ENCODE data around the gene CLSTN1.
"Not testable (repeated sequence)": the region's sequence is repeated elsewhere in the genome, so short reads cannot be mapped to it uniquely, and the experiment has no call there.

CLSTN1 gene

DNA sequence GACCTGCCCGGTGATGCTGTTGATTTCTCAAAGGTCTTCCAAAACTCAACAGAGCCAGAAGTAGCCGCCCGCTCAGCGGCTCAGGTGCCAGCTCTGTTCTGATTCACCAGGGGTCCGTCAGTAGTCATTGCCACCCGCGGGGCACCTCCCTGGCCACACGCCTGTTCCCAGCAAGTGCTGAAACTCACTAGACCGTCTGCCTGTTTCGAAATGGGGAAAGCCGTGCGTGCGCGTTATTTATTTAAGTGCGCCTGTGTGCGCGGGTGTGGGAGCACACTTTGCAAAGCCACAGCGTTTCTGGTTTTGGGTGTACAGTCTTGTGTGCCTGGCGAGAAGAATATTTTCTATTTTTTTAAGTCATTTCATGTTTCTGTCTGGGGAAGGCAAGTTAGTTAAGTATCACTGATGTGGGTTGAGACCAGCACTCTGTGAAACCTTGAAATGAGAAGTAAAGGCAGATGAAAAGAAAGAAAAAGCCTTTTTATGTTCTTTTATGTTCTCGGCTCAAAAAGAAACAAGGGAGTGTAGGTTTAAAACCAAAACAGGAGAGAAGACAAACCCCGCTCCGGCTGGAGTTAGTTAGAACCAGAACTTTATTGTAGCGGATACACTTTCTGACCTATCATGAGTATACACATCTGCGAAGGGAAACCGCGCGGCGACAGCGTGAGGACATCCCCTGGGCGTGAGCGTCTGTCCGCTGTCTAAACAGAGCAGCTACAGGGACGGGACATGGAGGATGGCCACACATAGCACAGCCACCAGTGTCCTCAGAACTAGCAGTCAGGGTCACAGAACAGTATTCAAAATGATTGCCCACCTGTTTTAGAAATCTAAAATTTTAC lies 95.1 kb downstream of the CLSTN1 start:
- DNase-seq: peak; percentile 64

DNA sequence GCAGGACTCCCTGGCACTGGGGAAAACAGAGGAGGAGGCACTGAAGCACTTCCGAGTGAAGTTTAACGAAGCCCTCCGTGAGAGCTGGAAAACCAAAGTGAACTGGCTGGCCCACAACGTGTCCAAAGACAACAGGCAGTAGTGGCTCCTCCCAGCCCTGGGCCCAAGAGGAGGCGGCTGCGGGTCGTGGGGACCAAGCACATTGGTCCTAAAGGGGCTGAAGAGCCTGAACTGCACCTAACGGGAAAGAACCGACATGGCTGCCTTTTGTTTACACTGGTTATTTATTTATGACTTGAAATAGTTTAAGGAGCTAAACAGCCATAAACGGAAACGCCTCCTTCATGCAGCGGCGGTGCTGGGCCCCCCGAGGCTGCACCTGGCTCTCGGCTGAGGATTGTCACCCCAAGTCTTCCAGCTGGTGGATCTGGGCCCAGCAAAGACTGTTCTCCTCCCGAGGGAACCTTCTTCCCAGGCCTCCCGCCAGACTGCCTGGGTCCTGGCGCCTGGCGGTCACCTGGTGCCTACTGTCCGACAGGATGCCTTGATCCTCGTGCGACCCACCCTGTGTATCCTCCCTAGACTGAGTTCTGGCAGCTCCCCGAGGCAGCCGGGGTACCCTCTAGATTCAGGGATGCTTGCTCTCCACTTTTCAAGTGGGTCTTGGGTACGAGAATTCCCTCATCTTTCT lies 96.7 kb downstream of the CLSTN1 start:
- no peak for DNase-seq

DNA sequence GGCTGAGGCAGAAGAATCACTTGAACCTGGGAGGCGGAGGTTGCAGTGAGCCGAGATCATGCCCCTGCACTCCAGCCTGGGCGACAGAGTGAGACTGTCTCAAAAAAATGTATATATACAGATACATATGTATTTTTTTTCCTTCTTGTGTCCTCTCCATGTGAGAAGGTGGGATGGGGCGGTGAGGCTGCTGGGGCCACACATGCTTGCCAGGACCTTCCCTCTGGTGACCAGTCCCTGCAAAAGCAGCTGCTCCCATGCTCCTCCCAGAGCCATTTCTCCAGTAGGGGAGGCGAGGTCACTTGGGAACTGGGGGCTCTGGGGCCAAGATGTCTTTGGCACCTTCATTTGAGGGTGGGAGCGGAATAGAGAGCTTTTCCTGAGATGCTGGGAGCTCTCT lies 97.4 kb downstream of the CLSTN1 start:
- no peak for DNase-seq

DNA sequence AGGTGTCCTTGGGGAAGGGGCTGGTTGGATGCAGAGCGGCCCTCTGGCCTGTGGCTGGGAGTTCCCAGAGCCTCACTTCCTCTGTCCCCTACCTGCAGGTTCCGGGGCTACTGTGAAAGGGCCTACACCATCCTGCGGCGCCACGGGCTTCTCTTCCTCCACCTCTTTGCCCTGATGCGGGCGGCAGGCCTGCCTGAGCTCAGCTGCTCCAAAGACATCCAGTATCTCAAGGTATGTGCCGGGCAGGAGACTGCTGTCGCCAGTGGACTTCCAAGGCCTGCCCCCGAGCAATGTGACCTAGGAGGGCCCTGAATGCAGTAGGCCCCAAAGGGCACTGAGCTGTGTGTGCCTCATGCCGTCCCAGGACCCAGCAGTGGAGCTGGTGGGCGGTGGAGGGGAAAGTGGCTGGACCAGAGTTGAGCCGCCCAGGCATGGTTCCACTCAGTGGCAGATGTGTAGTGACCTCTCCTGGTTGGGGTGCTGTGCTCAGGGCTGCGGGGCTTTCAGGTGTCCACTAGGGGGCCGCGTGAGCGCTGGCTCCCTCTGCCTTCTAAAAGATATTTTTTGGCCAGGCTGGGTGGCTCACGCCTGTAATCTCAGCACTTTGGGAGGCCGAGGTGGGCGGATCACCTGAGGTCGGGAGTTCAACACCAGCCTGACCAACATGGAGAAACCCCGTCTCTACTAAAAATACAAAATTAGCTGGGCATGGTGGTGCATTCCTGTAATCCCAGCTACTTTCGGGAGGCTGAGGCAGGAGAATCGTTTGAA lies 98.9 kb downstream of the CLSTN1 start:
- DNase-seq: peak; percentile 75

DNA sequence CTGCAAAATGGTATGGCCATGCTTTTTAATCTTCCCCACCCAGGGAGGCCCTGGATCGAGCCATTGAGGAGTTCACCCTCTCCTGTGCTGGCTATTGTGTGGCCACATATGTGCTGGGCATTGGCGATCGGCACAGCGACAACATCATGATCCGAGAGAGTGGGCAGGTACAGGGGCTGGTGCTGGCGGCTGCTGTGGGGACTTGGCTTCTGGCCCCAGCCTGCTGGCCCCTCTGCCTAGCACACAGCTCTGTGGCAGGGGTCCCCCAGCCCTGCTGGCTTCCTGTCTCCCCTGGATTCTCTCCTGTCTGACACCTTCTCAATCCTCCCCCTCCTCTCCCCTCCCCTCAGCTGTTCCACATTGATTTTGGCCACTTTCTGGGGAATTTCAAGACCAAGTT lies 99.8 kb downstream of the CLSTN1 start:
- DNase-seq: no peak

DNA sequence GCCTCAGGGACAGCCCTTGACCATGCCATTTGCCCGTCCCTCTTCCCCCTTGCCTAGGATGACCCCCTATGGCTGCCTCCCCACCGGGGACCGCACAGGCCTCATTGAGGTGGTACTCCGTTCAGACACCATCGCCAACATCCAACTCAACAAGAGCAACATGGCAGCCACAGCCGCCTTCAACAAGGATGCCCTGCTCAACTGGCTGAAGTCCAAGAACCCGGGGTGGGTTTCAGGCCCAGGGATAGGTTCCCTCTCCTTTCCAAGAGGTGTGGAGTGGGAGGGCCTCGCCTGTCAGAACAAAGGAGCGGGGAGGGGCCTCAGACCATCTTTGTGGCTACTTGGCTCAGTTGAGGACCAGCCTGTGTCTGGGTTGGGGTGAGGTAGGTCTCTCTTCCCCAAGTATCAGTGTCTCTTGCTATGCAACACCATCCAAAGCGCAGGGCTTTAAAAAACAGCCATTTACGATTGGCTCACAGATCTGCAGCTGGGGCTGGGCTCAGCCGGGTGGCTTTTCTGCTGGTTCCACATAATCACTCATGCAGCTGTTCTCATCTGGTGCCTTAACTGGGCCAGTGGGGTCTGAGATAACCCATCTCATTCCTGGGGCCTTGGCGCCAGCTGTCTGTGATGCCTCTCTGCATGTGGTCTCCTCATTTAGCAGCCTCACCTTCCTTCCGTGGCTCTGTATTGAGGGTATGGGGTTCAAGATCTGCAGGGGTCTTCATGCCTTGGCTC lies 100.5 kb downstream of the CLSTN1 start:
- no peak for DNase-seq

DNA sequence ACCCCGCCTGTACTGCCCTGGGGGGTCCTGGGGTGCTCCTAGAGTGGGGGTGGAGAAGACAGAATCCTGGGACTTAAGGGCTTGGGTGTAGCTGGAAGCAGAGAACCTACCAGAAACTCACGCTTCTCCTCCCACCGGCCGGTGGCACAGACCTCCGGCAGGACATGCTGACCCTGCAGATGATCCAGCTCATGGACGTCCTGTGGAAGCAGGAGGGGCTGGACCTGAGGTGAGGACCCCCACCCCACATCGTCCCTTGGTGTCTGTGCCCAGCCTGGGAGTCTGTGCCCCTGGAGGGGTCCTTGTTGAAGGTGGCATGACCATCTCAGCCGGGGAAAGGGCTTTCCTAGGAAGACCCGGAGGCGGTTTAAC lies 101.4 kb downstream of the CLSTN1 start:
- no peak for DNase-seq

DNA sequence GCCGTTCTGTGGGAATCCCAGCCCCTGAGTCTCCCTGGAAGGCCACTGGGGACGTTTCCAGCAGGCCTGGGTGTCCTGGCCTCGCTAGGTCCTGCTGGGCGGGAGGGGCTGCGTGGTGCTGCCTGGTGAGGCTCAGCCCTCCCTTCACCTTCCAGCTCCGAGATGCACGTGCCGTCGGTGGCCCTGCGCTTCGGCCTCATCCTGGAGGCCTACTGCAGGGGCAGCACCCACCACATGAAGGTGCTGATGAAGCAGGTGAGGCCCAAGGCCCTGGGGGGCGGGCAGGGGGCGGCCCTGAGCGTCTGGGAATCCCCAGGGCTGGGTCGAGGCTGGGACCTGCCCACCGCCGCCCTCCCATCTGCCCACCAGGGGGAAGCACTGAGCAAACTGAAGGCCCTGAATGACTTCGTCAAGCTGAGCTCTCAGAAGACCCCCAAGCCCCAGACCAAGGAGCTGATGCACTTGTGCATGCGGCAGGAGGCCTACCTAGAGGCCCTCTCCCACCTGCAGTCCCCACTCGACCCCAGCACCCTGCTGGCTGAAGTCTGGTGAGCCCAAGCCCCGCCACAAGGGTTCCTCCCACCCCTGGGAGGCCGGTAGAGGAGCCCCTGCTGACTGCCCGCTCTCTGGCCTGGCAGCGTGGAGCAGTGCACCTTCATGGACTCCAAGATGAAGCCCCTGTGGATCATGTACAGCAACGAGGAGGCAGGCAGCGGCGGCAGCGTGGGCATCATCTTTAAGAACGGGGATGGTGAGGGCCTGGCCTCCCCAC lies 102.0 kb downstream of the CLSTN1 start:
- DNase-seq: peak; percentile 85

DNA sequence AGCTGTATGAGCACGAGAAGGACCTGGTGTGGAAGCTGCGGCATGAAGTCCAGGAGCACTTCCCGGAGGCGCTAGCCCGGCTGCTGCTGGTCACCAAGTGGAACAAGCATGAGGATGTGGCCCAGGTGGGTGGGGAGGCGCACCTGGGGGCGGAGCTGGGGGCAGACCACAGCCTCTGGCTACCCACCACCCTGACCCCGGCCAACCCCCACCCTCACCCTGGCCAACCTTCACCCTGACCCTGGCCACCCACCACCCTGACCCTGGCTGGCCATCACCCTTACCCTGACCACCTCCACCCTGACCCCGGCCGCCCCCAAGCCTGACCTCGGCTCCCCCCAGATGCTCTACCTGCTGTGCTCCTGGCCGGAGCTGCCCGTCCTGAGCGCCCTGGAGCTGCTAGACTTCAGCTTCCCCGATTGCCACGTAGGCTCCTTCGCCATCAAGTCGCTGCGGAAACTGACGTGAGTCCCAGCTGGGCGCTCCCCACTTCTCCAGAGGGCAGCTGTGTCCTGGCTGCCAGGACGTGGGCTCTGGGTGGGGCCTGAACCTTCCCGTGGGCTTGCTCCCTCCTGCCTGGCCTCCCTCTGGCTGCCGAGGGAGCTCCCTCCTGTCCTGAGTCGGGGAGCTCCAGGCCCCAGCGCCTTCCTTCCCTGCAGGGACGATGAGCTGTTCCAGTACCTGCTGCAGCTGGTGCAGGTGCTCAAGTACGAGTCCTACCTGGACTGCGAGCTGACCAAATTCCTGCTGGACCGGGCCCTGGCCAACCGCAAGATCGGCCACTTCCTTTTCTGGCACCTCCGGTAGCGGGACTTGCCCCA lies 102.8 kb downstream of the CLSTN1 start:
- DNase-seq: no peak

DNA sequence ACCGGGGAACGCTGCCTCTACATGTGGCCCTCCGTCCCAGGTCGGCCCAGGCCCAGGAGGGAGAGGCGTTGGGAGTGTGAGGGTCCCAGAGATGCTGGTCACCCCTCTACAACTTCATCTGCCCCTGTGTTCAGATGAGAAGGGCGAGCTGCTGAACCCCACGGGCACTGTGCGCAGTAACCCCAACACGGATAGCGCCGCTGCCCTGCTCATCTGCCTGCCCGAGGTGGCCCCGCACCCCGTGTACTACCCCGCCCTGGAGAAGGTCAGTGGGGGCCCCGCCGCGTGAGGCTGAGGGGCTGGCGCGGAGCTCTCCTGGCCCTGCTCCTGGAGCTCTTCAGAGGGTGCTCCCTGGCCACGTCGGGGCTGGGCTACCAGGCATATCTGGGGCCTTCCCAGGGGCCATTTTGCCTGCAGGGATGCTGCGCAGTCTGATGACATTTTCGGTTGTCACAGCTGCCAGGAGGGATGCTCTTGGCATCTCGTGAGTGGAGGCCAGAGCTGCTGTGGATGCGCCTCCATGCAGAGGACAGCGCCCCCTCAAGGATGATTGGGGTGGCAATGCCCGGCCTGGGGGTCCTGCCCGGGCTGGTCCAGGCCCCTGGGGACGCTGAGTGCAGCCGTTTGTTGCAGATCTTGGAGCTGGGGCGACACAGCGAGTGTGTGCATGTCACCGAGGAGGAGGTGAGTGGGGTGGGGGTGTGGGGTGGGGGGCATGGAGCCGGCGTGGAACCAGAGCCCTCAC lies 103.6 kb downstream of the CLSTN1 start:
- DNase-seq: no peak

DNA sequence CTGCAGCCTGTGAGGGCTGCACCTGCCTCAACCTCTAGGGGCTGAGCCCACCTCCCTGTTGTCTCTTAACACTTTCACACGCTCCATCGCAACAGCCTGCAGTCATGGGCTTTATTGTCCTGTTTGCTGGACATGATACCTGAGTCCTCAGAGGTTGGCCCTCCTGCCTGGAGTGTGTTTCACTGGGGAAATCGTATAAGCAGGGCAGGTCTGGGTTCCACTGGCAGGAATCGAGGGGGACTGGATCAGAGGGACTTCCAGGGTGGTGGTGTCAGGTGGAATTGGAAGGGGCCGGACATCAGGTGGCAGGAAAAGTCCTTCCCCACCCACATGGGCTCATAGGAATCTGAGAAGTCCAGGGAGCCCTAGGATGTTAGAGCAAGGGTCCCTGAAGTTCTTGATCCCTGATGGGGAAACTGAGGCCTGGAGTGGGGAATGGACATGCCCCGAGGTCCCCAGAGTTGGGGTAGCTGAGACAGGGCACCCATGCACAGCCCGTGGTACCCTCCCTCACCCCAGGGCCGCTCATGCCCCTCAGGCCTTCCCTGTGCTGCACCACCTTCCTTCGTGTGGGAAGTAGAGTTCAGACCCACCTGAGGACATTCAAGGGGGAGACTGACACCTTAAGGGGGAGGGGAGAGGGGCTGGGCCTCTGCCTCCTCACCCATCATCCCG lies 105.6 kb downstream of the CLSTN1 start:
- no peak for DNase-seq

DNA sequence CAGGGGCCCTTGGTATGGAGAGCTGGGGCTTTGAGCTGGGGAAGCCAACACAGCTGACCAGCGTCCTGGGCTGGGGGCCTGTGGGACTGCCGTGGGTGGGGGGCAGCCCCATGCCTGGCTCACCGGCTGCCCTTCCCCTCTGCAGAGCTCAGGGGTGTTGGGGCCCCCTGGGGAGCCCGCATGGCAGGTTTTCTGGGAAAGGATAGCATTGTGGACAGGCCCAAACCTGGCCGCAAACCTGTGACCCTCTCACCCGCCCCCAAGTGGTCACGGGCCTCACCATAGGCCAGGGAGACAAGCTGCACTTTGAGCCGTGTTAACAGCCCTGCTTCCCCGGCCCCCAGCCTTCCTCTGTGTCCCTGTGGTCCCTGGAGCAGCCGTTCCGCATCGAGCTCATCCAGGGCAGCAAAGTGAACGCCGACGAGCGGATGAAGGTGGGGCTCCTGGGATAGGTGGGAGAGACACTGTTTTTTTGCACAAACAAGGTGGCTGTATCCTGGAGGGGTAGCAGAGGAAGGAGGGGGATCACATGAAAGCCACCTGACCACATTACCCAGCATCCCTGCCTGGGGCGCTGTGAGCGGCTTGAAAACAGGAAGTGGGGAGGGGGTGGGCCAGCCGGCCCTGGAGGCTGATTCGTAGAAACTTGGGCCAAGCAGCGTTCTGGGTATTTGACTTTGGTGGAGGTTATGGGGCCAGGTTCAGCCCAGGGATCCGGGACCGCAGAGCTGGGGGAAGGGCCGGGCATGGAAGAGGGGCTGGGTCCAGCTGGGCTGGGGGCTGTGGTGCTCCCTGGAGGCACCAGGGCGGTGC lies 106.4 kb downstream of the CLSTN1 start:
- DNase-seq: peak; percentile 92

DNA sequence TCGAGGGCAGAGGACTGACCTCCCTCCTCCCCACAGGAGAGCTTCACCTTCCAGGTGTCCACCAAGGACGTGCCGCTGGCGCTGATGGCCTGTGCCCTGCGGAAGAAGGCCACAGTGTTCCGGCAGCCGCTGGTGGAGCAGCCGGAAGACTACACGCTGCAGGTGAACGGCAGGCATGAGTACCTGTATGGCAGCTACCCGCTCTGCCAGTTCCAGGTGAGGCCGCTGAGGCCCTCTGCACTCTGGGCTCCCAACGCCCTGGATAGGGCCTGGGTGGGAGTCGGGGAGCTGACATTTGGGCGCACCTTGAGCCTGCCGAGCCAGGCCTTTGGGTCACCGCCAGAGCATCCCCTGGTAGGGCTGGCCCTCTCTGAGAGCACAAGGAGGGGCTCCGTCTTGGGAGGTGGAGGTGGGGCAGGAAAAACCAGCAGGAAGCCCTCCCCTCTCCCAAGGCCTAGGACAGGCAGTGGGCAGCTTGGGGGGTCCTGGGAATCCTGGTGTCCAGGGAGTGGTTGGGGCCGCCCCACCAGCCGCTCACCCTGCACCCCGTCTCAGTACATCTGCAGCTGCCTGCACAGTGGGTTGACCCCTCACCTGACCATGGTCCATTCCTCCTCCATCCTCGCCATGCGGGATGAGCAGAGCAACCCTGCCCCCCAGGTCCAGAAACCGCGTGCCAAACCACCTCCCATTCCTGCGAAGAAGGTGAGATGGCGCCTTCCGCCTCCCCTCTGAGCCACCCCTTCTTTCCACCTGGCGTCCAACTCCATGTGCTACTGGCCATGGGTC lies 107.2 kb downstream of the CLSTN1 start:
- no peak for DNase-seq

DNA sequence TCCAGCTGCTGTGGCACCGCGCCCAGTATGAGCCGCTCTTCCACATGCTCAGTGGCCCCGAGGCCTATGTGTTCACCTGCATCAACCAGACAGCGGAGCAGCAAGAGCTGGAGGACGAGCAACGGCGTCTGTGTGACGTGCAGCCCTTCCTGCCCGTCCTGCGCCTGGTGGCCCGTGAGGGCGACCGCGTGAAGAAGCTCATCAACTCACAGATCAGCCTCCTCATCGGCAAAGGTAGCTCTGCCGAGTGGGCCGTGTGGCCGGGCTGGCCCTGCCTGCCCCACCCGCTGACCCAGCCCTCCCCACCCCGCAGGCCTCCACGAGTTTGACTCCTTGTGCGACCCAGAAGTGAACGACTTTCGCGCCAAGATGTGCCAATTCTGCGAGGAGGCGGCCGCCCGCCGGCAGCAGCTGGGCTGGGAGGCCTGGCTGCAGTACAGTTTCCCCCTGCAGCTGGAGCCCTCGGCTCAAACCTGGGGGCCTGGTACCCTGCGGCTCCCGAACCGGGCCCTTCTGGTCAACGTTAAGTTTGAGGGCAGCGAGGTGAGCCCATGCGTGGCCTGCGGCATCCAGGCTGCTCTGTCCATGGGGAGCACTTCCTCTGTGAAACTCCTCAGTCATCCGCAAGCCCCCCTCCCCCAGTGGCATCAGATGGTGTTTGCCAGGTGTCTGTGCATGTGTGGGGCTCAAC lies 108.1 kb downstream of the CLSTN1 start:
- peak; percentile 51 for DNase-seq

DNA sequence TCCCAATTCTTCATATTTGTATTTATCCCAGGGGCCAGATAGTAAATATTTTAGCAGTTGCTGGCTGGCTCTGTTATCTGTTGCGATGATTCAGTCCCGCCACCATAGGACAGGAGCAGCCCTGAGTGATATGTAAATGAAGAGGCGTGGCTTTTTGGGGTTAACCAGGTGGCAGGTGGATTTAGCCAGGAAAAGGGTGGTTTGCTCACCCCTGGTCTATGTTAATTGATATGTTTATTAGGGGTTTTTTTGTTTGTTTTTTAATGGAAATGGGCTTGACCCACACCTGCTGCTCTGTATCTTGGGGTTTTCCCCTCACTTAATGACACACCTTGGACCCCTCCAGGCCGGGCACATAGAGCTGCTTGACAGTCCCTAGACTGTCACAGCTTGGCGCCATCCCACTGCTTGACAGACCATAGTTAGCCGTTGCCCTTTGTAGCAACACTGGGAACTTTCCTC lies 109.5 kb downstream of the CLSTN1 start:
- peak; percentile 69 for DNase-seq

DNA sequence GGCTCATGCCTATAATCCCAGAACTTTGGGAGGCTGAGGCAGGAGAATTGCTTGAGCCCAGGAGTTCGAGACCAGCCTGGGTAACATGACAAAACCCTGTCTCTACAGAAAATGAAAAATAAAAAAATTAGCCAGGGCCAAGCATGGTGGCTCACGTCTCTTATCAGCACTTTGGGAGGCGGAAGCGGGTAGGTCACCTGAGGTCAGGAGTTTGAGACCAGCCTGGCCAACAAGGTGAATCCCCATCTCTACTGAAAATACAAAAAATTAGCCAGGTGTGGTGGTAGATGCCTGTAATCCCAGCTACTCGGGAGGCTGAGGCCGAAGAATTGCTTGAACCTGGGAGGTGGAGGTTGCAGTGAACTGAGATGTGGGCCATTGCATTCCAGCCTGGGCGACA lies 111.0 kb downstream of the CLSTN1 start:
- not testable (repeated sequence) for DNase-seq

DNA sequence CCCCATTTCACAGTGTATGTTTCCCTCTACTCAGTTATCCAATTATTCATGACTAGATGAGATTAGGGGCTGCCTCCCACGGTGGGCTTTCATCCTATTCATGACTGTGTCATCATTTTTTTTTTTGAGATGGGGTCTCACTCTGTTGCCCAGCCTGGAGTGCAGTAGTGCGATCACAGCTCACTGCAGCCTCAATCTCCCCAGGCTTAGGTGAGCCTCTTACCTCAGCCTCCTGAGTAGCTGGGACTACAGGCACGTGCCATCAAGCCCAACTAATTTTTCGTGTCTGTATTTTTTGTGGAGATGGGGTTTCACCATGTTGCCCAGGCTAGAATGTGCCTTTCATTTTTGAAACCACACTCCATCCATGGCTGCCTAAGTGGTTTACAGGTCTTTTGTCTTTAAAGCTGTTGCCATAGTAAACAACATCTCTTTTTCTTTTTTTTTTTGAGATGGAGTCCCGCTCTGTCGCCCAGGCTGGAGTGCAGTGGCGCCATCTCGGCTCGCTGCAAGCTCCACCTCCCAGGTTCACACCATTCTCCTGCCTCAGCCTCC lies 112.2 kb downstream of the CLSTN1 start:
- peak; percentile 41 for DNase-seq
